ENCODE measurements around the gene NTMT1. TPM values are rescaled to one million over a fixed set of nuclear protein-coding genes. Genes with fewer than 3 reads are reported as not detected.

The NTMT1 gene
- total and polyA plus RNA-seq, 10 of the 15 experiments (the other 5 are each of a cell fraction or from before 2014, with no cell fraction given), result 12.8 to 85.4 (median 39.3) TPM

DNA sequence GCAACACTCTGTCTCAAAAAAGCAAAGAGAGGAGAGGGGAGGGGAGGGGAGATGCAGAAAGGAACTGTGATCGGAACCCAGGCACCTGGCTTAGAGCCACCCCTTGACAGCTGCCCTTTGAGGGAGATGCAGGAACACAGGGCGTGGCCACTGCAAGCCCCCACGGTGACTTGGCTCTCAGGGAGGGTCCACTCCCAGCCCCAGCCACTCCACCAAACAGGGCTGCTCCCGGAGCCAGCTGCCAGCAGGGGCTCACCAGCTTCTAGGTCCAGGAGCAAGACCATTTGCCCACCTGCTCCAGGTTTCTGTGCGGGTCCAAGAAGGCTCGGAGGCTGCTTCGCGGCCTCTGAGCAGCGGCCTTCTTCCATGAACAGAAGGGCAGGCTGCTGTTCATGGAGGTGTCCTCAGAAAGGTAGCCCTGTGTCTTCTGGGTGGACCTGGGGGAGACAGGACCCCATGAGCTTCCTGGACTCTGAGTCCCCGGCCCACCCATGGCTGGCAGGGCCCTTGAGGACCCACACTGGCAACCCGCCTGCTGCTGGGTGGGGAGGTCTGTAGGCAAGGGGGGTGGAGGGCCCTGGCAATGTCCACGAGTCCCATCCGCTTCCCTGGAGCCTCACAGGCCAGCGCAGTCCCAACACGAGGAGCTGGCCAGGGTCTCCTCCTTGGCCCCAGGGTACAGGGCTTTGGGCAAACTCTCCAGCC, 13.0 kb upstream of the NTMT1 start (continued):
- TF ChIP-seq MYB (IDR thresholded peaks at IDR 0.05; ENCODE audit: borderline replicate concordance, low read depth, low read length) (no peak), POLR2AphosphoS5 (IDR thresholded peaks at IDR 0.05; ENCODE audit: low read length) (no peak), SPI1 (IDR thresholded peaks at IDR 0.05; ENCODE audit: borderline replicate concordance, insufficient read depth, low read depth, low read length) (no peak), CBX3 (IDR thresholded peaks at IDR 0.05; ENCODE audit: borderline replicate concordance, low read depth) (no peak), ZNF384 (IDR thresholded peaks at IDR 0.05; ENCODE audit: borderline replicate concordance, low read depth, low read length) (no peak), RCOR1 (conservative IDR thresholded peaks at IDR 0.05; ENCODE audit: low read depth, low read length) (no peak), MXI1 (IDR thresholded peaks at IDR 0.05; ENCODE audit: low read depth, low read length) (no peak)
- TF ChIP-seq, protein P1, sequence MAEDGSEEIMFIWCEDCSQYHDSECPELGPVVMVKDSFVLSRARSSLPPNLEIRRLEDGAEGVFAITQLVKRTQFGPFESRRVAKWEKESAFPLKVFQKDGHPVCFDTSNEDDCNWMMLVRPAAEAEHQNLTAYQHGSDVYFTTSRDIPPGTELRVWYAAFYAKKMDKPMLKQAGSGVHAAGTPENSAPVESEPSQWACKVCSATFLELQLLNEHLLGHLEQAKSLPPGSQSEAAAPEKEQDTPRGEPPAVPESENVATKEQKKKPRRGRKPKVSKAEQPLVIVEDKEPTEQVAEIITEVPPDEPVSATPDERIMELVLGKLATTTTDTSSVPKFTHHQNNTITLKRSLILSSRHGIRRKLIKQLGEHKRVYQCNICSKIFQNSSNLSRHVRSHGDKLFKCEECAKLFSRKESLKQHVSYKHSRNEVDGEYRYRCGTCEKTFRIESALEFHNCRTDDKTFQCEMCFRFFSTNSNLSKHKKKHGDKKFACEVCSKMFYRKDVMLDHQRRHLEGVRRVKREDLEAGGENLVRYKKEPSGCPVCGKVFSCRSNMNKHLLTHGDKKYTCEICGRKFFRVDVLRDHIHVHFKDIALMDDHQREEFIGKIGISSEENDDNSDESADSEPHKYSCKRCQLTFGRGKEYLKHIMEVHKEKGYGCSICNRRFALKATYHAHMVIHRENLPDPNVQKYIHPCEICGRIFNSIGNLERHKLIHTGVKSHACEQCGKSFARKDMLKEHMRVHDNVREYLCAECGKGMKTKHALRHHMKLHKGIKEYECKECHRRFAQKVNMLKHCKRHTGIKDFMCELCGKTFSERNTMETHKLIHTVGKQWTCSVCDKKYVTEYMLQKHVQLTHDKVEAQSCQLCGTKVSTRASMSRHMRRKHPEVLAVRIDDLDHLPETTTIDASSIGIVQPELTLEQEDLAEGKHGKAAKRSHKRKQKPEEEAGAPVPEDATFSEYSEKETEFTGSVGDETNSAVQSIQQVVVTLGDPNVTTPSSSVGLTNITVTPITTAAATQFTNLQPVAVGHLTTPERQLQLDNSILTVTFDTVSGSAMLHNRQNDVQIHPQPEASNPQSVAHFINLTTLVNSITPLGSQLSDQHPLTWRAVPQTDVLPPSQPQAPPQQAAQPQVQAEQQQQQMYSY (CRISPR knock-in tag; IDR thresholded peaks at IDR 0.05), result no peak

All from GM12878 (cell line).